ENCODE measurements around the gene DKKL1. TPM values are rescaled to one million over a fixed set of nuclear protein-coding genes. Genes with fewer than 3 reads are reported as not detected.
"Not testable (repeated sequence)": the region's sequence is repeated elsewhere in the genome, so short reads cannot be mapped to it uniquely, and the experiment has no call there.

Gene DKKL1
- total RNA-seq, 1 experiment from 2014 or later, result 0.53 TPM

DNA sequence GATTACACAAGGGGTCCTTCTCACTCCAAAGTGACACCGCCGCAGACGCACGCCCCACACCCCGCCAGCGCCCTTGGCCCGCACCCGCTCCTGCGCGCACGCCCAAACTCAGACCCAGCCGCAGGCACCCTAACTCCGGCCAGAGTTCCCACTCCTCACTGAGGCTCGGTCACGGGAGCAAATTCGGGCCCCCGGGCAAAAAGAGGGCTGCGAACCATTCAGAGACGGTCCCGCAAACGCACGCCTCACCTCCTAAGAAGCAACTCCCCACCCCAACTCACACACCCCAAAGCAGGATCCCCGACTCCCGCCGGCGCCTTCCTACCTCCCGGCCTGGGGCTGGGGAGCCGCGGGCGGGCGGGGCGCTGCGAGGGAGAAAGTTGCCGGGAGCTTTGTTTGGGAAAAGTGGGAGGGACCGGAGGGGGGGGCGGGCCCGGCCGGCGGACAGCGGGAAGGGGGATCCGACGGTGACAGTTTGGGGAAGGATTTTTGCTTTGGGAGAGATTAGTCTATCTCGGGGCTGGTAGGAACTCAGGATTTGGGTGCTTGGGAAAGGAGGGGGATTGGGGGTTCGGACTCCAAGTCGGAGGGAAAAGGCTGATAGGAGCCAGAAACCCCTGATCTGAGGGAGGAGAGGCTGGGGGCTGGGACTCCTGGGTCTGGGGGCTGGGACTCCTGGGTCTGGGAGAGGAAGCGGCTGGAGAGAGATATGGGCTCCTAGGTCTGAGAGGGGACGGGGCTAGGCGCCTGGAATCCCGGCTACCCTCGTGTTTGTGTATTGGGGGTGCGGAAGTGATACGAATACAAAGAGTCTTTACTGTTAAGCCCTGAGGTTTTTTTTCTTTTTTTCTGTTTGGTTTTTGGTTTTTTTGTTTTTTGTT lies 1.4 kb upstream of the DKKL1 start, which contains the start of gene TEAD2:
TEAD2 (minus strand) TSS at position 369 of the 881 bp plus-strand sequence. CDS start 2,341 bp downstream, outside the sequence.
- peak; percentile 33 for DNase-seq (ENCODE audit: low spot score)

DNA sequence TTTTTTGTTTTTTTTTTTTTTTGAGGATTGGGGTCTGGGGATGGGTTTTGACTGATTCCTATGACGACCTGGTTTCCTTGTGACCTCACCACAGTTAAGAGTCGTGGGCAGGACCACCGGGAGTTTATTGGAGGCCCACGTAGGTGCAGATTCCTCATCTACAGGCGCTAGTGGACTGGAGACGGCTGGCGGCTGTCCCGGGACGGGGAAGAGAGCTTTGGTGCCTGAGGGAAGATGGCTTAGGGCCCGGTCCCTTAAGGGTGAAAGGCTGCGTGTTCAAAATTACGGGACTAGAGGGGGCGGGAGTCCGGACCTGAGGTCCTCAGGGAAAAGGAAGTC lies 779 bp upstream of the DKKL1 start:
- DNase-seq (ENCODE audit: low spot score), result no peak

DNA sequence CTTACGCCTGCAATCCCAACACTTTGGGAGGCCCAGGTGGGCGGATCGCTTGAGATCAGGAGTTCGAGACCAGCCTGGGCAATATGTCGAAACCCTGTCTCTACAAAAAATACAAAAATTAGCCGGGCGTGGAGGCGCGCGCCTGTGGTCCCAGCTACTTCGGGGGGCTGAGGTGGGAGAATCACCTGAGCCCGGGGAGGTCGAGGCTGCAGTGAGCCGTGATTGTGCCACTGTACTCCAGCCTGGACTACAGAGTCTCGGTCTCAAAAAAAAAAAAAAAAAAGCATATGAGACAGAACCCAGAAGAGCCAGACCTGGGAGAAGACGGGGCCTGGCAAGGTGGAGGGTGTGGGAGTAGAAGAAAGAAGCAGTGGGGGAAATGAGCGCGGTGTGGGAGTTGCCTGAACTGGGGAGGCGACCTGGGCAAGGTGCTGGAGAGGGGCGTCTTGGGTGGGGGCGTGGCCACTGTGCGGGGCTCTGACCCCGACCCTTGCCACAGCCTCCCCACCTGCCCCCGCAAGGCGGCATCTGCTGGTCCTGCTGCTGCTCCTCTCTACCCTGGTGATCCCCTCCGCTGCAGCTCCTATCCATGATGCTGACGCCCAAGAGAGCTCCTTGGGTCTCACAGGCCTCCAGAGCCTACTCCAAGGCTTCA lies 533 bp downstream of the DKKL1 start:
- DNase-seq (ENCODE audit: low spot score), result no peak

DNA sequence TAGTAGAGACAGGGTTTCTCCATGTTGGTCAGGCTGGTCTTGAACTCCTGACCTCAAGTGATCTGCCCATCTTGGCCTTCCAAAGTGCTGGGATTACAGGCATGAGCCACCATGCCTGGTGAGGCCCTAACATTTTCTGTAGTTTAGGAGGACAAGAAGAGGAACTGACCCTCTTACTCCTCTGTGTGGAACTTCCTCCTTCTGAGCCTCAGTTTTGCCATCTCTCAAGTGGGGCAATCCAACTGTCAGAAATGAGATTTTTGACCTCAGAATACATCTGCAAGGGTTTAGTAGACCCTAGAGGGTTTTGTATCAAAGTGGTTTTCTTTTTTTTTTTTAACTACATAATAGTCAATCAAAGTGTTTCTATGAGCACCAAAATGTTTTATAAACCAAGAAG lies 2.4 kb downstream of the DKKL1 start:
- DNase-seq (ENCODE audit: low spot score), result no peak

DNA sequence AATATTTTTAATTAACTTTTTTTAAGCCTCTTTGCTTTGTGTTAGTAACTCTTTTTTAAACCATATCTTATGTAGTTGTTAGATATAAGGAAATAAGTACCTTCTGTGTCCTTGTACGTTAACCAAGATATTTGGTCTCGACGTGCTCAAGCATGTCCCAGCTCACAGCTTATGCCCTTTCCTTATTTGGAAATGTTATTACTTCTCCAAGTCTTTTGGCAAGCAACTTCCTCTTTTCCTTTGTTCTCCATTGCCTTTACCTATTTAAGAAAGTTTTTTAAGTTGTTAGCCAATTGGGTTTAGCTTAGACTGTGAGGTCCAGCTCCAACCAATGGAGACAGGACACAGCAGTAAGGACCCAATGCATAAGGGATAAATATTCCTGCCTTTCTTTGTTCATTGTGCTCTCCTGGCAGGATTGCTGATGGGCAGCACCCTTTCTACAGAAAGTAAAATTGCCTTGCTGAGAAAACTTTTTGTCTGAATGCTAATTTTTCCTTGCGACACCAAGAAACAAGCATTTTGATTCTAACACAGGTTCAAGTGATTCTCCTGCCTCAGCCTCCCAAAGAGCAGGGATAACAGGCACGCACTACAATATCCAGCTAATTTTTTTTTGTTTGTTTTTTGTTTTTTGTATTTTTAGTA lies 5.2 kb downstream of the DKKL1 start:
- DNase-seq (ENCODE audit: low spot score), result no peak

DNA sequence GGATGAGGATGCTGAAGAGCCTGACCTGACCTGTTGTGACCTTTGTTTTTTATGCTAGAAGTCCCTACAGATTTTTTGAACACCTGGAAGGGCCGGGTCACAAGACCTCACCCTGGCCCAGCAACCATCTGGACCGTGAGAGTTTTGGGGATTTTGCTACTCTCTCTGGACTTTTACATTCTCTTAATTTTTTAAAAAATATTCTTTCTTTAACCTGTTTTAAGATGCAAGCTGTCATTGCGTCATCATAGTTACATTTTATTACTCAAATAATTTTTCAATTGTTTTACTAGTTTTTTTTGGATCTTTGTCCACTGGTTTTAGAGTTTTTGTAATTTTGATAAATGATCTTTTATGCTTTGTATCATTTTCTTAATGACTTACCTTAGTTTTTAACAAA lies 7.5 kb downstream of the DKKL1 start:
- no peak for DNase-seq (ENCODE audit: low spot score)

DNA sequence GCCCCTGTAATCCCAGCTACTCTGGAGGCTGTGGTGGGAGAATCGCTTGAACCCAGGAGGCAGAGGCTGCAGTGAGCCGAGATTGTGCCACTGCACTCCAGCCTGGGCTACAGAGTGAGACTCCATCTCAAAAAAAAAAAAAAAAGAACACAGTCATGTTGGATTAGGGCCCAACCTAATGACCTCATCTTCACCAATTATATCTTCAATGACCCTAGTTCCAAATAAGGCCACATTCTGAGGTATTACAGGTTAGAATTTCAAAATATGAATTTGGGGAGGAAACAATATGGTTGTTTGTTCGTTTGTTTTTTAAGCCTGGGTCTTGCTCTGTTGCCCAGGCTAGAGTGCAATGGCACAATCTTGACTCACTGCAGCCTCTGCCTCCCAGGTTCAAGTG lies 9.5 kb downstream of the DKKL1 start:
- DNase-seq (ENCODE audit: low spot score), result not testable (repeated sequence)

DNA sequence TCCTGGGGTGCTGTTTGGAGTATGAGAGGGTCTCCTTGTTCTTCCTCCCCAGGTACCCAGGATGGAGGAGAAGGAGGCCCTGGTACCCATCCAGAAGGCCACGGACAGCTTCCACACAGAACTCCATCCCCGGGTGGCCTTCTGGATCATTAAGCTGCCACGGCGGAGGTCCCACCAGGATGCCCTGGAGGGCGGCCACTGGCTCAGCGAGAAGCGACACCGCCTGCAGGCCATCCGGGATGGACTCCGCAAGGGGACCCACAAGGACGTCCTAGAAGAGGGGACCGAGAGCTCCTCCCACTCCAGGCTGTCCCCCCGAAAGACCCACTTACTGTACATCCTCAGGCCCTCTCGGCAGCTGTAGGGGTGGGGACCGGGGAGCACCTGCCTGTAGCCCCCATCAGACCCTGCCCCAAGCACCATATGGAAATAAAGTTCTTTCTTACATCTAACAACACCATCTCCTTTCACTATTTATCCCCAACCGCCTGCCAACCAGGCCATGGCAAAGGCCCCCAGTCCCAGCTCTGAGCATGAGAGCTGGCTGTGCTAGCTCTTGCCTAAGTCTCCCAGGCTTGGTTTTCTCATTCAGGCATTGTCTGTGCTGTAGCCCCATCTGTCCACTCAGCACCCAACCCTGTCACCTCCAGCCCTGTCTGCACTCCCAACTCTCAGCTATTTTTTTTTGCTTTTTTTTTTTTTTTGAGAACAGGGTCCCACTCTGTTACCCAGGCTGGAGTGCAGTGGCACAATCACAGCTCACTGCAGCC lies 11.2 kb downstream of the DKKL1 start:
- no peak for DNase-seq (ENCODE audit: low spot score)

DNA sequence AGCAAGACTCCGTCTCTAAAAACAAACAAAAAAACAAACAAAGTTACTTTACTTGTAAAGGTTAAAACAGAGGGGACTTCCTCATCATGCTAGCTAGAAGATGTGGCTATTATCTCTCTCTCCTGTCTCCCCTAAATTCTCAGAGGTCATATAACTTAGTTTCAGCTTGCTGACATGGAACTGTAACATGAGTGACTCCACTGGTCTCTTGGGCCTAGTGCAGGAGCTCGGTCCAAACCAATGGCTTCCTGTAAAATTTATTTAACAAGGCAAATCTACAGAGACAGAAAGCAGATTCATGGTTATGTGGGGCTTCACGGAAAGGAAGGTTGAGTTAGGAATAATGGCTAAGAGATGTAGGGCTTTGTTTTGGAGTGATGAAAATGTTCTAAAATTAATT lies 14.8 kb downstream of the DKKL1 start:
- no peak for DNase-seq (ENCODE audit: low spot score)

DNA sequence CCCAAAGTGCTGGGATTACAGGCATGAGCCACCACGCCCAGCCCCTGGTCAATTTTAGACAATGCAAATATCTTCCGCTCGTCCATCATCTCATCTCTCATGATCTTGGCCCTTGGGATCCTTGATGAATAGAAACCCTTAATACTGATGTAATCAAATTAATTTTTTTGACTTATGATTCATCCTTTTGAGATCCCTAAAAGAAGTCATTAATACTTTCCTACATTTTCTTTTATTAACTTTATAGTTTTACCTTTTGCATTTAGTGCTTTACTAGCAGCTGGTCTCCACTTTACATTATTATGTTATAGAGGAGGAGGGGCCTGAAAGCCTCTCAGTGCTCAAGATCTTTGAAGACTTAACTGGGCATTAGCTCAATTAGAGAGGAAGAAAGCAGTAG lies 16.7 kb downstream of the DKKL1 start:
- DNase-seq (ENCODE audit: low spot score), result no peak

DNA sequence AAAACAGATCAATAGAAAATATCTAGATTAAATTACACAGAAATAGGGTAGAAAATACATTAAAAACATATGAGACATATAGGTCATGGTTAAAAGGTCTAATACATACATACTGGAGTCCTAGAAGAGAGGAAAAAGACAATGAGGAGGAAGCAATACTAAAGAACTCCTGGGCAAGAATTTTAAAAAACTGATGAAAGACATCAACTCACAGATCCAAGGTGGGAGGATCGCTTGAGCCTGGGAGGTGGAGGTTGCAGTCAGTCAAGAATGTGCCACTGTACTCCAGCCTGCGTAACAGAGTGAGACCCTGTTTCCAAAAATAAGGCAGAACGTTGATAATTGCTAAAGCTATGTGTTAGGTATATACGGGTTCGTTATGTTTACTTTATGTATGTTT lies 19.0 kb downstream of the DKKL1 start:
- DNase-seq (ENCODE audit: low spot score), result no peak

DNA sequence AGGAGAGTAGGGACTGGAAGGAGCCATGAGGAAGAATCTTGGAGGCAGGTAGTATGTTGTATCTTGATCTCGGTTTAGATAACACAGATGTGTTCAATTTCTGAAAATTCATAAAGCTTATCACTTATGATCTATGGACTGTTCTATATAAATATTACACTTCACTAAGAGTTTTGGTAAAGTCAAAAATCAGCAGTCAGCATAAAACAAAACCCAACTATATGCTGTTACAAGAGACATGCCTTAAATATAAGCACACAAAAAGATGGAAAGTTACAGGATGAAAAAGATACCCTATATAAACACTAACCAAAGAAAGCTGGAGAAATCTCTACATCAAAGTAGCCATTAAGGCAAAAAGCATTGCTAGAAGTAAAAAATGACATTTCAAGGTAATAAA lies 19.9 kb downstream of the DKKL1 start:
- DNase-seq (ENCODE audit: low spot score), result no peak

DNA sequence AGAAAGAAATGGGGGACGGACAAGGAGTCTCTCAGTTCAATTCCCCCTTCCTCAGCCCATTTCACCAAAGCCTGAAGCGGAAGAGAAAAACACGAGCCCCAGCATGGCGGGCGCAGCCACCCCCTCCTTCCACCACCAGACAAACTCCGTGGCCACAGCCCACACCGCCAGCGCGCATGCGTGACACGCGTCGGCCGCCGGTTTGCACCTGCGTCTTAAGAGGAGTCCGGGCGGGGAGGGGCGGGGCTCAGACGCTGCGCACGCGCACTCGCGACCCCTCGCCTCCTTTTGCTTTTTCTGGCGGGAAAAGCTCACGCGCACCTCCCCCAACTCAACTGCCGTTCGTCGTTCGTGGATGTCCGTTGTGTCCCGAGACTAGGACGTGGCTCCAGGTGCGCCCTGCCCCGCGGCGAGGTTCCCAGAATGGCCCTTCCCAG lies 24.3 kb downstream of the DKKL1 start, which contains the start of gene KASH5:
KASH5 (plus strand) TSS at position 314 of the 437 bp plus-strand sequence. CDS start 2,635 bp downstream, outside the sequence.
- DNase-seq (ENCODE audit: low spot score), result no peak

DNA sequence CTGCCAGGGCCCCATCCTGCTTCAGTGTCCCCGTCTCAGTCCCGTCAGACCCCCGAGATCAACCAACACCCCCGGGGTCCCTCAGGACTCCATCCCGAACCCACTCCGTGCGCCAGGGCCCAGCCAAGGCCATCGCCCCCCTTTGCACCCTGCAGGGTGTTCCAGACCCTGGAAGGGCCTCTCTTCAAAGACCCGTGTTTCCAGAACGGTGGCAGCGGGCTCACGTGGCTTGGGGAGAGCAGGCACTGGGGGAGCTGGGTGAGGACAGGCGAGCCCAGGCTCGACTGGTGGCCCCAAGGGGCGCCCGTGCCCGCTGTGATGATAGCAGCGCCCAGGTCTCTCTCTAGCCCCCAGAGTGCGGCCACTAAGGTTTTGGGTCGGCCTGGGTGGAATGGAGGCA lies 25.7 kb downstream of the DKKL1 start:
- no peak for DNase-seq (ENCODE audit: low spot score)

DNA sequence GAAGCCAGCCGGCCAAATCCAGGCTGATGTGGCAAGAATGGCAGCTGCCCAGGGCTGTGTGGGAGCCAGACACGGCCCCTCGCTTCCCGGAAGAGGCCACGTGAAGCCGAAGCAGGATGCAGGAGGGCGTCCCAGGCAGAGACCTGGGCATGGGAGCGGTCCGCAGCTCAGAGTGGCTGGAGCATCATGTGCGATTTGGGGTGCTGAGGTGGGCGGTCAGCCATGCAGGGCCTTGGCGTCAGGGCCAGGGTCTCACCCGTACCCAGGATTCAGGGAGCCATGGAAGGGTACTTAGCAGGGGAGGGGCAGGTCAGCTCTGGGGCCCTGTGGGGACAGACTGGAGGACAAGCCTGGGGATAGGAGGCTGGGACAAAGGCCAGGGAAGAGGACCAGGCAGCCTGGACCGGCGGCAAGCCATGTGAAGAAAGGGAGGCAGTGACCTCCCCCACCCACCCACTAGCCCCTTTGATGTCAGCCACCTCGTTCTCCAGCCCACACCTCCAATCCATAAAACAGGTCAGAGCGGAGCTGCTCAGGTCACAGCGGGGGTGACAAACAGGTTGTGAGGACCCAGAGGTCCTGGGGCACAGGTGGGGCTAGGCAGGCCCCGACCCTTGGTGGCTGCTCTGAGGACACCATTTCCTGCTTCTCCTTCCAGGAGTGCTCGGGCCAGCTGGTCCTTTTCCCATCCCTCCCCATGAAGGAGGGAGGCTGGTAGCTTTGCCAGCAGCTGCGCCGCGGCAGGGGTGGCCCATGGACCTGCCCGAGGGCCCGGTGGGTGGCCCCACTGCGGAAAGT lies 26.7 kb downstream of the DKKL1 start:
- DNase-seq (ENCODE audit: low spot score), result no peak

DNA sequence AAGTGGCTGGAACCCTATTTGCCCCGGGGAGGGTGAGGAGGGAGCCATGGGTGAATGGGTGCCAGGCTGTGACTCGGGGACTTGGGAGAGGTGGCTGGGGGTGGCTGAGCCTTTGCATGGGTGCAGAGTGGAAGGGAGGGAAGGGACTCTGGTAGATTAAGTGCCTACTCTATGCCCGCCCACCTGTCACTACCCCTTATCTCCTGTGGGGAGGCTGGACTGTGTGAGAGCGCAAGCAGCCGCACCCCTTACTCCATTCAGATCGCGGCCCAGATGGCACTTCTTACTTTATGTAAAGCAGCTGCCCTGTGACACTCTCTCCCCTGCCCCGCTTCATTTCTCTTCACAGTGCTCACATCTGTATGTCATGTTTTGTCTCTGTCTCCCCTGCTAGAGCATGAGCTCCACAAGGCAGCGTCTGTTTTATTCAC lies 27.3 kb downstream of the DKKL1 start:
- no peak for DNase-seq (ENCODE audit: low spot score)

DNA sequence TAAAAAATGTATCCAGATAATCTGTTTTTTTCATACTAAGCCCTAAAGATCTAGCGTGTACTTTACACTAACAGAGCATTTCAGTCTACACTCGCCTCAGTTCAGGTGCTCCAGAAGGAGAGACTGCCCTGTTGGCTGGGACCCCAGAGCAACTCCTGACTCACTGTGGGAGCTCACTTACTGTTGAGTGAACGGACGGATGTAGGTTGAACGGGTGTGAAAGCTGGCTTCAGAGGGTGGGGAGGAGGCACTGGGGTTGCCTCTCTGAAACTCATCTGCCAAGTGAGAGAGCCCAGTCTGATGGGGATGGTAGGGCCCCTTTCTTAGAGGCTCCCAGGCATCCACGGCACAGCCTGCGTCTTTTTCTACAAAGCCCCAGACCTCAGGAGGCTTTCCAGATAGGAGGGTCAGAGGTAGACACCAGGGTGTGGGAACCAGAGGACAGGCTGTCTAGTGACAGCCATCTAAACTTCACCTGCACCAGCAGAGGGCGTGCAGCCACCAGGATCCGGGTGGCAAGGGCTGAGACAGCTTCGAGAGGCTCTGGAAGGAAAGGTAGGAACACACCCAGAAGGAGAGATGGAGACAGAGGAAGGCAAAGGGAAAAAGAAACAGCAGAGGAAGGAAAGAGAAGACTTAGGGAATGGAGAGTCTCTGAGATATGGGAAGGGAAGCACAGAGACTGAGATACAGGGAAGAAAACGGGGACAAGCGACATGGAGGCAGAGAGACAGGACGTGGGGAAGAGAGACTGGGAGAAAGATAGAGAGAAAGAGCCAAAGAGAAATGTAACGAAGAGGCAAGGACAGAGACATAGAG lies 28.1 kb downstream of the DKKL1 start:
- peak; percentile 95 for DNase-seq (ENCODE audit: low spot score)

DNA sequence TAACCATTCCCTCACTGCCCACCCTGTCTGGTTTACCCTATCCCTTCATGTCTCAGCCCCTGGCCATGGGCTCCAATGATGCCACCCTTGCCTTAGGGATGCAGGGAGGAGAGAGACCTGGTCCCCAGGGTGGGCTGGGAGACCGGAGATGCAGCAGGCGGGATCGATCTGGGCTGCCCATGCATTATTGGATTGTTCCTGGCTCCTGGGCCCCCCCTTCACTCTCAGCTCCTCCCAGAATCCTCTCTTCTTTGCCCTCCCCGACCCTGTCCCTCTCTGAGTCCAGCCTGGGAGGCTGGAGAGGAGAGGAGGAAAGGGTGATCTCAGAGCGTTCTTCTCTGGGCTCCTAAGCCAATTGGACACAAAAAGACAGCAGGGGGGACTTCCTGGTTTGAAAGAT lies 30.2 kb downstream of the DKKL1 start:
- DNase-seq (ENCODE audit: low spot score), result no peak

DNA sequence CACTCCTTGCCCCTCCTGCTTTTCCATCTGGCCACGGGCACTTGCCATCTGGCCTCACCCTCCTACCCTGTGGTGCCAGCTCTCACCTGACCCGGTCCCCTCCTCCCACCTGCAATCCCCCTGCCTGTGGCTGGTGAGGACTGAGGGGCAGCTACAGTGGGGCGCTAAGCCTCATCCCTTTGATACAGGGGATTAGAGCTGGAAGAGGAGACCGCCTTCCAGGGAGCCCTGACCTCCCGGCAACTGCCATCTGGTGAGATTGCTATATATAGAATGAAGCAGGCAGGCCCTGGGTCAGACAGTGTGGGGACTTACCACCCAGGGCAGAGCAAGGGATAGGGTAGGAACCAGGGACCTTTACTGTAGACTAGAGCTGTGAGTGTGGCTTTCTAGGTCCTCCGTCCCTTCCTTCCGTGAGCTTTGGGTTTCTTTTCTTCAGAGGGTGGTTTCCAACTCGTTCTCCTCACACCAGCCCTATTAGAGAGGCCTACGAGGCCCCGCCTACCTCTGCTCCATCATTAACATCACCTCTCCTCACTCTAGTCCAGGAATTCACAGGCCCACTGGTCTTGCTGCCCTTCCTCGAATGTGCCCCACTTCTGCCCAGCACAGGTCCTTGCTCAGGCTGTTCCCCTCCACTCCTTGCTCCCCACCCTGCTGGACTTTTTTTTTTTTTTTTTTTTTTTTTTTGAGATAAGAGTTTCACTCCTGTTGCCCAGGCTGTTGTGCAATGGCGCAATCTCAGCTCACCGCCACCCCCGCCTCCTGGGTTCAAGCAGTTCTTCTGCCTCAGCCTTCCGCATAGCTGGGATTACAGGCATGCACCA lies 32.1 kb downstream of the DKKL1 start:
- no peak for DNase-seq (ENCODE audit: low spot score)

All from HT-29 (cell line).